Stimulated activated CD4-positive, alpha-beta T cell treated with anti-CD3 and anti-CD28 coated beads, Interleukin-4, amount 100 ng/mL, for 1 hour (primary cell): ENCODE results near the gene GHRL.

Experiments
- DNase-seq: peaks from one replicate; pipeline ENCODE4 v3.0.0-alpha.2; 2020

The GHRL gene

GRCh38 chr3:10238345-10239183, 54.2 kb downstream of the GHRL start:
- peak; percentile 16 for DNase-seq
